T-helper 1 cell treated with Interleukin-12 subunit alpha and Interleukin-12 subunit beta and Interleukin-4 antibody, amounts not matched to agents 30 μg/mL and 1 μg/mL, for 36 hours (primary cell): ENCODE results near the gene MIF.
"Not testable (repeated sequence)": the region's sequence is repeated elsewhere in the genome, so short reads cannot be mapped to it uniquely, and the experiment has no call there.

Source experiments
- H3K27ac Mint-ChIP-seq: one replicate; pipeline ENCODE4 v1.8.0; 2021; ENCODE audit warnings: mild to moderate bottlenecking, mixed read lengths
- H3K27me3 Mint-ChIP-seq: one replicate; pipeline ENCODE4 v1.8.0; 2021; ENCODE audit warnings: low read depth, mixed read lengths
- H3K36me3 Mint-ChIP-seq: one replicate; pipeline ENCODE4 v1.8.0; 2021; ENCODE audit warnings: low read depth, mixed read lengths
- H3K4me1 Mint-ChIP-seq: one replicate; pipeline ENCODE4 v1.8.0; 2021; ENCODE audit warnings: low read depth, mixed read lengths
- H3K4me3 Mint-ChIP-seq: one replicate; pipeline ENCODE4 v1.8.0; 2021; ENCODE audit warnings: mild to moderate bottlenecking, moderate library complexity, mixed read lengths
- H3K9me3 Mint-ChIP-seq: one replicate; pipeline ENCODE4 v1.8.0; 2021; ENCODE audit warnings: mixed read lengths

MIF gene

GRCh38 chr22:23859201-23859600 lies 35.0 kb upstream of the MIF start:
- Mint-ChIP-seq H3K27ac (no peak overlapping the region), H3K9me3 (no peaks in the 10 kb centered on the region), H3K36me3 (no peaks in the 10 kb centered on the region), H3K27me3 (peaks cover 8% of the 10 kb centered on the region), H3K4me1 (peaks cover 16% of the 10 kb centered on the region), H3K4me3 (peak overlapping the region; percentile 92)

- not testable (repeated sequence) for H3K27me3 Mint-ChIP-seq, H3K36me3 Mint-ChIP-seq, H3K9me3 Mint-ChIP-seq, H3K4me3 Mint-ChIP-seq, H3K27ac Mint-ChIP-seq
- peaks cover 16% of the 10 kb centered on the region for H3K4me1 Mint-ChIP-seq
Observed at GRCh38 chr22:23860187-23860586, 34.0 kb upstream of the MIF start.

DNA sequence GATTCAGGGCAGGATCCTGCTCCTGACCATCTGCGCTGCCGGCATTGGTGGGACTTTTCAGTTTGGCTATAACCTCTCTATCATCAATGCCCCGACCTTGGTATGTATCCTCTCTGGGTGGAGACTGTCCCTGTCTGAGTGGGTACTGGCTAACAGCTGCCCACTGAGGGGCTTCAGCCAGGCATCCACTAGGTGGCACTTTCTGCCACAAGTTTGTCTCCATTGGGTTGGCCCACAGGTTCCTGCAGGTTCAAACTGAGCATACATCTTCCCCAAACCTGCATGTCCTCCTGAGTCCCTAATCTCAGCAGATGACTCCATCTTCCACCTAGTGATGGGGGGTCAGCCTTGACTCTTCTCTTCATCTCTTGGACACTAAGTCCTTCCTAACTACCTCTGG lies 32.1 kb upstream of the MIF start:
- Mint-ChIP-seq H3K27ac (peak overlapping the region; percentile 16), H3K9me3 (no peaks in the 10 kb centered on the region), H3K36me3 (no peaks in the 10 kb centered on the region), H3K4me1 (peaks cover 12% of the 10 kb centered on the region), H3K27me3 (no peaks in the 10 kb centered on the region), H3K4me3 (no peak overlapping the region)

- H3K27ac Mint-ChIP-seq, H3K4me1 Mint-ChIP-seq, H3K36me3 Mint-ChIP-seq, H3K4me3 Mint-ChIP-seq, H3K9me3 Mint-ChIP-seq, H3K27me3 Mint-ChIP-seq: not testable (repeated sequence)
Observed at GRCh38 chr22:23864499-23865154, 29.6 kb upstream of the MIF start.

GRCh38 chr22:23868580-23868979 lies 25.6 kb upstream of the MIF start:
- Mint-ChIP-seq H3K27me3 (no peaks in the 10 kb centered on the region), H3K9me3 (no peaks in the 10 kb centered on the region)

GRCh38 chr22:23874871-23875270 lies 19.3 kb upstream of the MIF start:
- H3K27me3 Mint-ChIP-seq, result no peaks in the 10 kb centered on the region
- H3K36me3 Mint-ChIP-seq, result no peaks in the 10 kb centered on the region
- H3K9me3 Mint-ChIP-seq, result no peaks in the 10 kb centered on the region
- H3K4me1 Mint-ChIP-seq, result no peaks in the 10 kb centered on the region
- H3K4me3 Mint-ChIP-seq, result no peak overlapping the region
- H3K27ac Mint-ChIP-seq, result no peak overlapping the region

More at GRCh38 chr22:23868580-23868979, 25.6 kb upstream of the MIF start:
- Mint-ChIP-seq H3K4me3 (no peak overlapping the region), H3K36me3 (no peaks in the 10 kb centered on the region), H3K27ac (no peak overlapping the region), H3K4me1 (no peaks in the 10 kb centered on the region)

DNA sequence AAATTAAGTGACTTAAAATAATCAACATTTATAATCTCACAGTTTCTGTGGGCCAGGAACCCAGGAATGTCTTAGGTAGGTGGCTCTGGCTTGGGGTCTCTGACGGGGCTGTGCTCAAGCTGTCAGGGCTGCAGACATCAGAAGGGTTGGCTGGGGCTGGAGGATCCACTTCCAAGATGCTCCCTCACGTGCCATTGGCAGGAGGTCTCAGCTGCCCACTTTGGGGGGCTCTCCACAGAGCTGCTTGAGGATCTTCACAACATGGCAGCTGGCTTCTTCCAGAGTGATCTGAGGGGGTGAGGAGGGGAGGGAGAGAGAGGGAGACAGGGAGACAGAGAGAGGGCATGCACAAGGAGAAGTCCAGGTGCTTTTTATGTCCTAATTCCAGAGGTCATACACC lies 18.4 kb upstream of the MIF start:
- no peak overlapping the region for H3K27ac Mint-ChIP-seq
- H3K4me3 Mint-ChIP-seq, result no peak overlapping the region
- H3K9me3 Mint-ChIP-seq, result no peaks in the 10 kb centered on the region
- H3K36me3 Mint-ChIP-seq, result no peaks in the 10 kb centered on the region
- H3K27me3 Mint-ChIP-seq, result no peaks in the 10 kb centered on the region
- H3K4me1 Mint-ChIP-seq, result no peaks in the 10 kb centered on the region

- H3K27ac Mint-ChIP-seq, result no peak overlapping the region
- no peaks in the 10 kb centered on the region for H3K9me3 Mint-ChIP-seq
- H3K4me3 Mint-ChIP-seq, result no peak overlapping the region
- no peaks in the 10 kb centered on the region for H3K27me3 Mint-ChIP-seq
- no peaks in the 10 kb centered on the region for H3K4me1 Mint-ChIP-seq
- H3K36me3 Mint-ChIP-seq, result no peaks in the 10 kb centered on the region
Observed at GRCh38 chr22:23877566-23877965, 16.6 kb upstream of the MIF start.

DNA sequence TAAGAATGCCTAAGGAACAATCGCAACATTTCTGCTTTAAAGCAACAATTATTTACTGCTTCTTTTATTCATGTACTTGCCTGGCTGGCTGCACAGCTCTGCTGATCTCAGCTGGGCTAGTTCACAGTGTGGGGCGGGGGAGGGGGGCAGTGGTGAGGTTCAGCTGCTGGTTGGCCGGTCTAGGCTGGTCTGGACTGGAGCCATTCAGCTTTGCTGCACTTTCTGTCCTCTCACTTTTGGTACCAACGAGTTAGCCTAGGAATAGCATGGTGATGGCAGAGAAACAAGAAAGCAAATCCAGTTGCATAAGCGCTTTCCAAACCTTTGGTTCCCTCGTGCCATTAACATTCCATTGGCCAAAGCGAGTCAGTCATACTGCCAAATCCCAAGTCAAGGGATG lies 16.0 kb upstream of the MIF start:
- no peaks in the 10 kb centered on the region for H3K9me3 Mint-ChIP-seq
- no peaks in the 10 kb centered on the region for H3K36me3 Mint-ChIP-seq
- no peaks in the 10 kb centered on the region for H3K4me1 Mint-ChIP-seq
- H3K4me3 Mint-ChIP-seq, result no peak overlapping the region
- H3K27me3 Mint-ChIP-seq, result no peaks in the 10 kb centered on the region
- H3K27ac Mint-ChIP-seq, result no peak overlapping the region

- no peak overlapping the region for H3K4me3 Mint-ChIP-seq
- H3K27ac Mint-ChIP-seq, result no peak overlapping the region
- no peaks in the 10 kb centered on the region for H3K36me3 Mint-ChIP-seq
- H3K27me3 Mint-ChIP-seq, result no peaks in the 10 kb centered on the region
- no peaks in the 10 kb centered on the region for H3K4me1 Mint-ChIP-seq
- no peaks in the 10 kb centered on the region for H3K9me3 Mint-ChIP-seq
Observed at GRCh38 chr22:23882370-23882769, 11.8 kb upstream of the MIF start.

GRCh38 chr22:23883658-23884057 lies 10.5 kb upstream of the MIF start:
- Mint-ChIP-seq H3K9me3 (no peaks in the 10 kb centered on the region), H3K4me1 (no peaks in the 10 kb centered on the region), H3K27me3 (no peaks in the 10 kb centered on the region), H3K36me3 (no peaks in the 10 kb centered on the region), H3K27ac (no peak overlapping the region), H3K4me3 (no peak overlapping the region)

DNA sequence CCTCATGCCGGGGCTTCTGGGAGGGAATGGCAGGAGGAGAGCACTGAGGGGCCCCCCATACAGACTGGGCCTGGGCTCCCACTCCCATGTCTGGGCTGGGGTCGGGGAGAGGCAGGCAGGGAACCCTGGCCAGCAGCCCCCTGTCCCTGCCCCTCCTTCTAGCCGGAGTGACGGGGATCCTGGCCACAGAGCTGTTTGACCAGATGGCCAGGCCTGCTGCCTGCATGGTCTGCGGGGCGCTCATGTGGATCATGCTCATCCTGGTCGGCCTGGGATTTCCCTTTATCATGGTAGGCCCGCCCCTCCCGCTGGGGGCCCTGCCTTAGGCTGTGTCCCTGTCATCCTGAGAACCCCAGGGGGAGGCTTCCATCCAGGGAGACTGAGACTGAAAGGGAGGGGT lies 10.0 kb upstream of the MIF start:
- no peaks in the 10 kb centered on the region for H3K9me3 Mint-ChIP-seq
- H3K4me1 Mint-ChIP-seq, result no peaks in the 10 kb centered on the region
- no peak overlapping the region for H3K27ac Mint-ChIP-seq
- H3K36me3 Mint-ChIP-seq, result no peaks in the 10 kb centered on the region
- no peak overlapping the region for H3K4me3 Mint-ChIP-seq
- H3K27me3 Mint-ChIP-seq, result no peaks in the 10 kb centered on the region

GRCh38 chr22:23888615-23889401 lies 5.4 kb upstream of the MIF start:
- H3K4me3 Mint-ChIP-seq, result no peak overlapping the region
- no peak overlapping the region for H3K27ac Mint-ChIP-seq
- no peaks in the 10 kb centered on the region for H3K36me3 Mint-ChIP-seq
- no peaks in the 10 kb centered on the region for H3K27me3 Mint-ChIP-seq
- peaks cover 8% of the 10 kb centered on the region for H3K4me1 Mint-ChIP-seq
- no peaks in the 10 kb centered on the region for H3K9me3 Mint-ChIP-seq

DNA sequence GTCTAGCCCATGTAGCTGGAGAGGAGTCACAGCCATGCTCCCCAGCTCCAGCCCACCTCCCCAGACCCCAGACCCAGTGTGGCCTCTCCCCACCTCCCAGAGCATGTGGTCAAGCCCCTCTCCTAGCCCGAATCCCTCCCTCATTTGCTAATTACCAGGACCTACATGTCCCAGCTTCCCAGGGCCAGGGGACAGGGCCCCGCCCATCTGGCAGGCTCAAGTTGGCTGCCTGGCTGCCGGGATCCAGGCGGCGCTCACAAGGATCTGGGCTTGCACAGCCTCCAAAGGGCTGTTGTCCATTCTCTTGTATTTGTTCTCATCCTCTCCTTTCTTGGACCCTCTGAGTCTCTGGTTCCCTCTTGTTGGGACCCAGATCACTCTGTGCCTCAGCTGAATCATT lies 4.6 kb upstream of the MIF start:
- H3K9me3 Mint-ChIP-seq, result no peaks in the 10 kb centered on the region
- peaks cover 11% of the 10 kb centered on the region for H3K4me1 Mint-ChIP-seq
- no peaks in the 10 kb centered on the region for H3K27me3 Mint-ChIP-seq
- H3K27ac Mint-ChIP-seq, result no peak overlapping the region
- no peak overlapping the region for H3K4me3 Mint-ChIP-seq
- peaks cover 2% of the 10 kb centered on the region for H3K36me3 Mint-ChIP-seq

GRCh38 chr22:23891726-23892125 lies 2.5 kb upstream of the MIF start:
- no peak overlapping the region for H3K27ac Mint-ChIP-seq
- no peak overlapping the region for H3K4me3 Mint-ChIP-seq
- H3K27me3 Mint-ChIP-seq, result no peaks in the 10 kb centered on the region
- no peaks in the 10 kb centered on the region for H3K9me3 Mint-ChIP-seq
- peaks cover 14% of the 10 kb centered on the region for H3K36me3 Mint-ChIP-seq
- H3K4me1 Mint-ChIP-seq, result peaks cover 16% of the 10 kb centered on the region
